ENCODE results near the gene MARVELD3.
"Not testable (repeated sequence)": the region's sequence is repeated elsewhere in the genome, so short reads cannot be mapped to it uniquely, and the experiment has no call there.

Gene MARVELD3

GRCh38 chr16:71672803-71673581 is 47.0 kb downstream of the MARVELD3 start:
- peak in 1 of 2 experiments; percentile 6 for DNase-seq

GRCh38 chr16:71673582-71673973 is 47.6 kb downstream of the MARVELD3 start:
- DNase-seq, result no peak

- no peak for DNase-seq
Observed at GRCh38 chr16:71674229-71674628, 48.2 kb downstream of the MARVELD3 start.

- DNase-seq, result no peak
Observed at GRCh38 chr16:71675380-71675779, 49.4 kb downstream of the MARVELD3 start.

- DNase-seq, result no peak
Observed at GRCh38 chr16:71676236-71676635, 50.3 kb downstream of the MARVELD3 start.

GRCh38 chr16:71681360-71681759 is 55.4 kb downstream of the MARVELD3 start:
- no peak for DNase-seq

GRCh38 chr16:71684280-71684679 is 58.3 kb downstream of the MARVELD3 start:
- DNase-seq, result not testable (repeated sequence)
